Adrenal gland (tissue), 5 donors: ENCODE data around the gene VSTM2L.

Source experiments
- POLR2A ChIP-seq, 2 donors: fragments of 450-650 bp; IDR thresholded peaks; one replicate each; pipeline ENCODE4 v1.6.1; 2017; ENCODE audit warnings: antibody characterized with exemption in 2 of 2, mild to moderate bottlenecking in 2 of 2, moderate library complexity in 1 of 2
- TF ChIP-seq, protein P1 (sequence below), 6 experiments: fragments of 450-650 bp in 4 of 6; fragments of 200-600 bp in 2 of 6; sonication (generic) in 1 of 6; IDR thresholded peaks; 1 replicate in 5 of 6; 2 replicates in 1 of 6; pipeline versions ENCODE4 v1.5.1 to v1.8.0; 2016 to 2021; ENCODE audit warnings: antibody characterized with exemption in 6 of 6, mild to moderate bottlenecking in 2 of 6, moderate library complexity in 1 of 6
- donor health status: DM: no; HTN: no; CAD: no.

DNA sequence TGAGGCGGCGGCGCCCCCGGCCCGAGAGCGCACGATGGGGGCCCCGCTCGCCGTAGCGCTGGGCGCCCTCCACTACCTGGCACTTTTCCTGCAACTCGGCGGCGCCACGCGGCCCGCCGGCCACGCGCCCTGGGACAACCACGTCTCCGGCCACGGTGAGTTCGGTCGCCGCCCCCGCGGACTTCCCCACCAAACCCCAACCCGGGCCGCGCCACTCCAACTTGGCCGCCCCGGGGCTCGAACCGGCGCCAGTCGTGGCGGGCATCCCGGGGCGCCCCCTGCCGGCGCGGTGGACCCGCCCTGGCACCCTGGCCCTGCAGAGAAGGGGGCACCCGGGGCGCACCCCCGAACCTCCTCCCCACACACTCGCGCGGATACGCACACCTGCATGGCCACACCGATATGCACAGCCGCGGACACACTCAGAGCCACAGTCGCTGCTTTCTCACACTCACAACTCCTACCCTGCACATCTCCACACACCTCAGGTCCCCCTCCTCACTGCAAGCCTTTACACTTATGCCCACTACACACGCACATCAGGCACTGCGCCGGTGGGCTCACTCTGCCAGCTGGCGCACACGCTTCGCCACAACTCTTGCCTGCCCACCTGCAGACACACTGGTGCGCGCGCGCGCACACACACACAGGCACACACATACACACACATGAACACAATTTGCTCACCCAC is 535 bp downstream of the VSTM2L start:
- TF ChIP-seq, protein P1, sequence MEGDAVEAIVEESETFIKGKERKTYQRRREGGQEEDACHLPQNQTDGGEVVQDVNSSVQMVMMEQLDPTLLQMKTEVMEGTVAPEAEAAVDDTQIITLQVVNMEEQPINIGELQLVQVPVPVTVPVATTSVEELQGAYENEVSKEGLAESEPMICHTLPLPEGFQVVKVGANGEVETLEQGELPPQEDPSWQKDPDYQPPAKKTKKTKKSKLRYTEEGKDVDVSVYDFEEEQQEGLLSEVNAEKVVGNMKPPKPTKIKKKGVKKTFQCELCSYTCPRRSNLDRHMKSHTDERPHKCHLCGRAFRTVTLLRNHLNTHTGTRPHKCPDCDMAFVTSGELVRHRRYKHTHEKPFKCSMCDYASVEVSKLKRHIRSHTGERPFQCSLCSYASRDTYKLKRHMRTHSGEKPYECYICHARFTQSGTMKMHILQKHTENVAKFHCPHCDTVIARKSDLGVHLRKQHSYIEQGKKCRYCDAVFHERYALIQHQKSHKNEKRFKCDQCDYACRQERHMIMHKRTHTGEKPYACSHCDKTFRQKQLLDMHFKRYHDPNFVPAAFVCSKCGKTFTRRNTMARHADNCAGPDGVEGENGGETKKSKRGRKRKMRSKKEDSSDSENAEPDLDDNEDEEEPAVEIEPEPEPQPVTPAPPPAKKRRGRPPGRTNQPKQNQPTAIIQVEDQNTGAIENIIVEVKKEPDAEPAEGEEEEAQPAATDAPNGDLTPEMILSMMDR (IDR thresholded peaks at IDR 0.05), result peak in 1 of 6 experiments; percentile 32
- TF ChIP-seq POLR2A (IDR thresholded peaks at IDR 0.05), result no peak
